GM12865 (cell line): ENCODE results near the gene SNCA.

ENCODE experiments used
- DNase-seq: peaks from one replicate; pipeline ENCODE4 v3.0.0; 2010; ENCODE audit warnings: low read depth
- H3K4me3 ChIP-seq: 2 replicates; pipeline ENCODE4 v1.5.1; 2011; ENCODE audit warnings: mild to moderate bottlenecking, low read depth, low read length, control low read depth
- CTCF ChIP-seq: IDR thresholded peaks from 2 replicates; pipeline ENCODE4 v1.5.1; 2011; ENCODE audit warnings: low read length, control low read depth, low read depth, inconsistent platforms; ENCODE audit not compliant: insufficient read depth; ENCODE audit errors: missing control alignments

The SNCA gene

DNA sequence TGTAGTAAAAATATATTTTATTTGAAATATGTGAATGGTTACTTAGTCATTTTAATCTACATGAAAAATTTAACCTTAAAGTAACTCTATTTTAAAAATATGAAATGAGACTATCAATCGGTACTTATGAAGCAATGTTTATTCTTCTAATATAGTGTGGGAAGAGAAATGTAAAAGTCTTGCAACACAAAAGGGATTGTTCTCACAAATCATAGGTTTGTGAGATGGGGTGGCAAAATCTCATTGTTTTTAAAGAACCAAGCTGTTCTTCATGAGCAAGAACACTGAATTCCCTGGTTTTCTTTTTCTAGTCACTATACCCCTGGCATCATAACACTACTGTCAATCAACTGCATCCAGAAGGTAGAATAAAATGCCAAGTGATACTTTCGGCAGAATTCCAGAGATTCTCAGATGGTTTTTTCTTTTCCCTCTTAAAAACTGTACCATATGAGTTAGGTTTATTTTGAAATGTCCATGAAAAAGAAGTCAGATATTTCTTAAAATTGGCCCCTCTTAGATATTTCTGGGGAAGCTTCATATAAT, 52.2 kb downstream of the SNCA start:
- no peak for TF ChIP-seq CTCF
- DNase-seq = no peak

DNA sequence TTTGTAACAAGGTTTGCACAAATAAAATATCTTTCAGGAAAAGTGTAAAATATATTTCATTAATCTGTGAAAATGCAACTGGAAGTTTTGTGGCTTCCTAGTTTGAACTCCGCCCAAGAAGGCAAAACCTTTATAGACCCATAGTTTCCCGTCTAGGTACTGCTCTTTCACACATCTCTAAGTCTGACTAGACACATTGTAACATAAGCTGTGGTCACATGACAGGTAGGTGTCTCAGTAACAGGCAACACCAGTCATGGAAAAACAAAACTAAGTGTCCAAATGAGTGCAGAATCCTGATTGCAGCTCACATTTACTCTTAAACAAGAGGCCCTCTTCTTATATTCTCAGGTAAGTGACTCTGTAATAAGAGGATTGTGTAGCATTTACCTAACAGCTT, 55.6 kb downstream of the SNCA start:
- H3K4me3 ChIP-seq = no peak overlapping the region
- no peak for TF ChIP-seq CTCF
- DNase-seq = no peak

More for the DNA sequence above, 52.2 kb downstream of the SNCA start:
- no peak overlapping the region for H3K4me3 ChIP-seq

DNA sequence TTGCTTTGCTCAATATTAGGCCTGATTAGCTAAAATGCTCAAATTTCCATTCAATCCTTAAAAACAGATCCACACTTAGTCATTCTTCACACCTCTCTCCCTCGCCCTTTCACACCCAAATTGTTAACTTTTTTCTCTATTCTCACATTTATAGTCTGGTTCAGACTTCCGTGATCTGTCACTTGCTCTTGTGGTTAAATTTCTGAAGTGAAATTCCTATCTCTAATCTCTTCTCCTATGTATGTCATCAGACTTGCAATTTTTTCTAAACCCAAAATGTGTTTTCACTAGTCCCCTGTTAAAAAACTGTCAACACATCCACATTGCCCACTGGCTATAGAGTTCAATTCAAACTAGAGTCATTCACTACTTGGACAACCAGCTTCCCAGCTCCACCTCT, 63.2 kb downstream of the SNCA start:
- no peak overlapping the region for H3K4me3 ChIP-seq
- no peak for DNase-seq
- TF ChIP-seq CTCF = no peak

- DNase-seq = no peak
- no peak for TF ChIP-seq CTCF
Measured at GRCh38 chr4:89769856-89770255, 67.1 kb downstream of the SNCA start.

DNA sequence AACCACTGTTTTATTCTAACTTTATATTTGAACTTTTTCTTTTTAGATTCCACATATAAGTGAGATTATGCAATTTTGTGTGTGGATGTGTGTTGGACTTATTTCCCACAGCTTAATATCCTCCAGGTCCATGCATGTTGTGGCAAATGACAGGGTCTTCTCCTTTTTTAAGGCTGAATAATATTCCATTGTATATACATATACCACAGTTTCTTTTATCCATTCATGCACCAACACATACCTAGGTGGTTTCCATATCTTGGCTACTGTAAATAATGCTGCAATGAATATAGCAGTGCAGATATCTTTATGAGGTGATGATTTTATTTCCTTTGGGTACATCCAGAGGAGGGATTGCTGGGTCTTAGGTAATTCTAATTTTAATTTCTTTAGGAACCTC, 69.0 kb downstream of the SNCA start:
- TF ChIP-seq CTCF = no peak
- no peak overlapping the region for H3K4me3 ChIP-seq
- no peak for DNase-seq

More at GRCh38 chr4:89769856-89770255, 67.1 kb downstream of the SNCA start:
- H3K4me3 ChIP-seq = no peak overlapping the region

DNA sequence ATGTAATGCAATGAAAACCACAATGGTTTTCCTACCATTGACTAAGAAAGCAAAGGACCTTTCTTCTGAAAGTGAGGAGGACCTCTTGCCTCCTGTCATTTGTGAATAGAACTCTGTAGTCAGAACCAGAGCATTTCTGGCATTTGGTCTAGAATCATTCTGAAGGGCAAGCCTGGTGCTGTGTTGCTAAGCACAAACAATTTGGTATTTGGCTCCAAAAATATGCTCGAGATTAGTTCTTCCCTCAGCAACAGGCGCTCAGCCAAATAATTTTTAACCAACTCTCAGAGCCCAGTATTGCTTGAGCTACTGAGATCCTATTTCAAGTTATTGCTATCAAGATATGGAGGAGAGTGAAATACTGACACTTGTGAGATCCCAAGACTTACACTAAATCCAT, 71.0 kb downstream of the SNCA start:
- no peak for DNase-seq
- no peak for TF ChIP-seq CTCF

DNA sequence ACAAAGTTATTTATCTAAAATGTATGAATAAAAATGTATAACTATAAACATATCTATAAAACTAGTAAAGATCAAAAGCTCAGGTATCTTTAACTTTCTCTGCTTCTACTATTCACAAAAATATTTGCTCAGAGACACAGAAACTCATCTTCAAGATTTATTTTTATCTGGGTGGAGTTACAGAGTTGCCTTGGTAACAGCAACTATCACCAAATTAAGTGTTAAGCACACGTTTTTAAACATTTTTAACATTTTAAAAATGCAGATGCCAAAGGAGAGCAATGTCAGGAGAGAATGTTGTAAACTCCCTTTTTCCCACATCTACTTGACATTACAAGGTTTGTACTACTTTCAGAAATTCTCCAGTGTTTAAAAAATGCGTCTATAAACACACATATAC, 71.4 kb downstream of the SNCA start:
- TF ChIP-seq CTCF = no peak
- no peak overlapping the region for H3K4me3 ChIP-seq
- DNase-seq = no peak

More for the DNA sequence above, 71.0 kb downstream of the SNCA start:
- no peak overlapping the region for H3K4me3 ChIP-seq
